Activated CD4-positive, alpha-beta T cell treated with anti-CD3 and anti-CD28 coated beads, Interleukin-2, amount 50 U/mL, for 24 hours (primary cell): ENCODE results near the gene RAB25.
"Not testable (repeated sequence)": the region's sequence is repeated elsewhere in the genome, so short reads cannot be mapped to it uniquely, and the experiment has no call there.

Experiments used
- DNase-seq, 2 donors: peaks; one replicate each; pipeline ENCODE4 v3.0.0-alpha.2; 2020; ENCODE audit warnings: low read depth in 1 of 2, low spot score in 1 of 2

Gene RAB25

DNA sequence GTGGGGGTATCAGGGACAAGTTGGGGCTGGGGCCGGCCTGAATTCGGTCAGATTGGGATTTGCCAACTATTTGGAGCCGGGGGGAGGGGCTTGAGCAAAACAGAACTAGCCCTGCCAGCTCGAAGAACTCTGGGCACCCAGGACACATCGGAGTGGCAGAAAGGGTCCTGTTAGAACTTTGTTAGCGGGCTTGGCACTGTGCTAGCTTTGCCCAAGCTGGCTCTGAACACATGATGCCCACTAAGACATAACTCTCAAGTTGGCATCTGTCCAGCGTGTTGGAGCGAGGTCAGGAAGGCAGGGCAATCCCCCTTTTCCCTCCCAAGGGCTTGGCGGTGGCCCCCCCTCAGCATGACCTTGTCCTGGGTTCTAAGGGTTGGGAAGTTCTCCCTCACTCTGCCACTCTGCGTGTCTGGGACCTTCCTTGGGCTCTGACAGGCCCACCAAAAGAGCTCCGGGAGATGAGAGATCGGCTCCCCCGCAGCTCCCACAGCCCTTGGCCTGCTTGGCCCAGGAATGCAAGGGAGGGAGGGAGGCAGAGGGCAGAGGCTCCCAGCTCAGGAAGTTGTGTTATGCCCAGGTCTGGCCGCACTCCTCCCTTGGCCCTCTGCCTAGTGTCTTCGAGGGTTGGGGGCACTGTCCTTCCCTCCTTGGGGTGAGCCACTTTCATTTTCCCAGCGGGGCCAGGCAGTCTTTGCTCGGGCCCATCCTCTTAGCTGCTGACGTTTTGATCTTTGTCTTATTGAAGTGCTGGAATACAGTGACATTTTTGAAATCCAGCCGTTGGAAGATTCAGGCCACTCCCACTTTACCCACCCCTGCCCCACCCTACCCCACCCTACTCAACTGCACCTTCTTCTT is 54.8 kb downstream of the RAB25 start:
- no peak for DNase-seq

DNA sequence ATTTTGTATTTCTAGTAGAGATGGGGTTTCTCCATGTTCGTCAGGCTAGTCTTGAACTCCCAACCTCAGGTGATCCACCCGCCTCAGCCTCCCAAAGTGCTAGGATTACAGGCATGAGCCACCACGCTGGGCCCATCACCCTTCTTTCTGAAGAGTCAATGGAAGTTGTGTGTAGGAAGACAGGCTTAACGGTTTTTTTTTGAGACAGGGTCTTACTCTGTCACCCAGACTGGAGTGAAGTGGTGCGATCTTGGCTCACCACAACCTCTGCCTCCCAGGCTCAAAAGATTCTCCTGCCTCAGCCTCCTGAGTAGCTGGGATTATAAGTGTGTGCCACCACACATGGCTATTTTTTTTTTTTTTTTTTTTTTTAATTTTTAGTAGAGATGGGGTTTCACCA is 55.8 kb downstream of the RAB25 start:
- not testable (repeated sequence) for DNase-seq

DNA sequence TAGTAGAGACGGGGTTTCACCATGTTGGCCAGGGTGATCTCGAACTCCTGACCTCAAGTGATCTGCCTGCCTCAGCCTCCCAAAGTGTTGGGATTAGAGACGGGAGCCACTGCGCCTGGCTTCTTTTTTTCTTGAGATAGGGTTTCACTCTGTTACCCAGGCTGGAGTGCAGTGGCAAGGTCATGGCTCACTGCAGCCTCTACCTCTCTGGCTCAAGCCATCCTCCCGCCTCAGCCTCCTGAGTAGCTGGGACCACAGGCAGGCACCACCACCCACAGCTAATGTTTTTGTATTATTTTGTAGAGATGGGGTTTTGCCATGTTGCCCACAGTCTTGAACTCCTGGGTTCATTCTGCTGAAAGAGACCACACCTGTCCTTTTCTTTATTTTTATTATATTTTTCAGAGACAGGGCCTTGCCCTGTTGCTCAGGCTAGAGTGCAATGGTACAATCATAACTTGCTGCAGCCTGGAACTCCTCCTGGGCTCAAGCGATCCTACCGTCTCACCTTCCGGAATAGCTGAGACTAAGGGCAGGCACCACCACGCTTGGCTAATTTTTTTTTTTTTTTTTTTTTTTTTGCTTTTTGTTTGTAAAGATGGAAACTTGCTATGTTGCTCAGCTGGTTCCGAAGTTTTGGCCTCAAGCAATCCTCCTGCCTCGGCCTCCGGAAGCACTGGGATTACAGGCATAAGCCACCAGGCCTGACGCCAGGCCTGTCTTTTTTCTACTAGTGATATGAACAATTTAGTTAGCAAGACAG is 56.6 kb downstream of the RAB25 start:
- no peak for DNase-seq

DNA sequence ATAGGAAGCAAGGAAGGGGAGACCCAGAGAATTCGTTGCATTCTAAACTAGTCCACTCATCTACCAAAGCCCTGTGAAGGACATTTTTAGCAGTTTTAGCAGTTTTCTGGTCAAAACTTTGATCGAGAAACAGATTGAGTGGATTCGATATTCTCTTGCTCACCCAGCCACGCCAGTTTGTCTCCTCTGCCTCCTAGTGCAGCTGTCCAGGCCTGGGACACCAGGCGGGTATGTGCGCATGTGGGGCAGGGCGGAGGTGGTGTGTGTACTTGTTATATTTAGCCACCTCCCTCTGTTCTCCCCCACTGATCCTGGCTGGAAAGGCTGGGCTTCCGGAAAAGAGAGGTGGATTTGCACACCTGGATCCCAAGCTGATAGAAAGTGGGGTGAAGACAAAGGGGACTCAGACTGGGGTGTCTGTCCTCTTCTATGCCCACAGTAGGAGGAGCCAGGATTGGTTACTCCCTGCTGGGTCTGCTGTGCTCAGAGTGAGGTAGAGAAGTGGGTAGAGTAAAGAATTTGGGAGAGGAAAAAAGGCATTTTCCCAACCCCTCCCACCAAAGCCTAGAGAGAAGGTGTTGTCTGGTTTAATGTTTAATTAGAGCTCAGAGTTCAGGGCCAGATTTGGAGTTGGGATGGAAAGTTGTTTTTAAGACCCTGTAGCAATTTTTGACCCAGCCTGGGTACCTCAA is 57.4 kb downstream of the RAB25 start:
- no peak for DNase-seq

DNA sequence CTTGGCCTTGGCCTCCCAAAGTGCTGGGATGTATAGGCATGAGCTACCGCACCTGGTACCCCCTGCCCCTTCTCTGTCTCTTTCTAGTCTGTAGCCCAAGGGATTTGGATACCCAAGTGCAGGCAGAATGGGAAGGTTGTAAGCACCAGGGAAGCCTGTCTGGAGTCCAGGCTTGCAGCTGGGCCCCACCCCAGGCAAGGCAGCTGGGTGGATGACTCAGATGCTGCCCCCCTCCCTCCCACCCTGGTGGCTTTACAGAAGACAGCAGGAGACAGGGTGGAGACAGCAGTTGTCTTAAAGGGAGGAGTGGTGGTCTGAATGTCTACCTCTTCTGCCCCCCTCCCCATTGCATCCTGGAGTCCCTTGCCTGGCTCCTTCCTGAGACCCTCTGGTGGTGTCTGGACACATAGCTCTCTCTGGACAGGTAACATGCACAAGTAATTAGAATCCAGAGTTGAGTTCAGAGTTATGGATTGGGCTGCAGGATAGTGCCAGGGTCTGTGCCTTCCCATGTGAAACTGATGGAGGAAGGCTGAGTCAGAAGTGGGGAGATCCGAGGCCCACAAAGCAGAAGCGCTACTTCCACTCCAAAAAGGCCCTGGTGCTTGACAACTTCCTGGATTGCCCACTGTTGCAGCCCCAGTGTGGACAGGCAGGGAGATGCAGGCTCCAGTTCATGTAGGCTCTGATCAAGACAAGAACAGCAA is 58.7 kb downstream of the RAB25 start:
- DNase-seq: no peak
